IPS-15b (cell line): ENCODE data around the gene CENPS.
"Not testable (repeated sequence)": the region's sequence is repeated elsewhere in the genome, so short reads cannot be mapped to it uniquely, and the experiment has no call there.

ENCODE experiments used
- H3K27me3 ChIP-seq: one replicate; pipeline ENCODE4 v1.6.1; 2013; ENCODE audit warnings: low read length; ENCODE audit not compliant: control insufficient read depth, insufficient read depth
- H3K36me3 ChIP-seq: one replicate; pipeline ENCODE4 v1.6.1; 2013; ENCODE audit warnings: low read length; ENCODE audit not compliant: control insufficient read depth, insufficient read depth
- H3K4me1 ChIP-seq: one replicate; pipeline ENCODE4 v1.6.1; 2013; ENCODE audit warnings: mild to moderate bottlenecking, low read length; ENCODE audit not compliant: control insufficient read depth, insufficient read depth
- H3K4me3 ChIP-seq: one replicate; pipeline ENCODE4 v1.5.1; 2013; ENCODE audit warnings: low read depth, low read length
- H3K9ac ChIP-seq: one replicate; pipeline ENCODE4 v1.6.1; 2013; ENCODE audit warnings: low read depth, mild to moderate bottlenecking, low read length
- H3K9me3 ChIP-seq: one replicate; pipeline ENCODE4 v1.6.1; 2013; ENCODE audit warnings: mild to moderate bottlenecking, low read length; ENCODE audit not compliant: control insufficient read depth, insufficient read depth

The CENPS gene

GRCh38 chr1:10398734-10399443, 31.3 kb upstream of the CENPS start, which contains the start of gene PGD:
Gene PGD (plus strand): TSS chr1:10399064. CDS start chr1:10399118, 54 bp downstream.
- Histone ChIP-seq H3K4me3 (peak within 1 kb of the TSS; percentile 97), H3K9me3 (no peaks in the 10 kb centered on the region), H3K27me3 (no peaks in the 10 kb centered on the region), H3K4me1 (no peaks in the 10 kb centered on the region), H3K36me3 (peaks cover 10% of the 10 kb centered on the region), H3K9ac (peak within 1 kb of the TSS; percentile 89)

- Histone ChIP-seq H3K4me3 (peak overlapping the region; percentile 97), H3K36me3 (peaks cover 16% of the 10 kb centered on the region), H3K9ac (peak overlapping the region; percentile 85), H3K27me3 (no peaks in the 10 kb centered on the region), H3K9me3 (no peaks in the 10 kb centered on the region), H3K4me1 (no peaks in the 10 kb centered on the region)
These were observed 30.7 kb upstream of the CENPS start for GRCh38 chr1:10399444-10399941.

GRCh38 chr1:10400013-10400412, 30.2 kb upstream of the CENPS start:
- peak overlapping the region; percentile 97 for H3K4me3 ChIP-seq
- no peaks in the 10 kb centered on the region for H3K9me3 ChIP-seq
- H3K9ac ChIP-seq: peak overlapping the region; percentile 85
- peaks cover 19% of the 10 kb centered on the region for H3K36me3 ChIP-seq
- no peaks in the 10 kb centered on the region for H3K27me3 ChIP-seq
- H3K4me1 ChIP-seq: no peaks in the 10 kb centered on the region

GRCh38 chr1:10401281-10401680, 29.0 kb upstream of the CENPS start:
- H3K9me3 ChIP-seq: no peaks in the 10 kb centered on the region
- H3K36me3 ChIP-seq: peaks cover 21% of the 10 kb centered on the region
- no peak overlapping the region for H3K9ac ChIP-seq
- H3K4me1 ChIP-seq: no peaks in the 10 kb centered on the region
- H3K27me3 ChIP-seq: no peaks in the 10 kb centered on the region
- no peak overlapping the region for H3K4me3 ChIP-seq

GRCh38 chr1:10402729-10403274, 27.4 kb upstream of the CENPS start:
- H3K9ac ChIP-seq: no peak overlapping the region

GRCh38 chr1:10407201-10407600, 23.0 kb upstream of the CENPS start:
- no peaks in the 10 kb centered on the region for H3K4me1 ChIP-seq
- H3K9ac ChIP-seq: no peak overlapping the region
- H3K4me3 ChIP-seq: no peak overlapping the region
- no peaks in the 10 kb centered on the region for H3K27me3 ChIP-seq
- H3K36me3 ChIP-seq: peaks cover 67% of the 10 kb centered on the region
- no peaks in the 10 kb centered on the region for H3K9me3 ChIP-seq

More at GRCh38 chr1:10402729-10403274, 27.4 kb upstream of the CENPS start:
- Histone ChIP-seq H3K36me3 (peaks cover 35% of the 10 kb centered on the region), H3K4me3 (no peak overlapping the region), H3K4me1 (no peaks in the 10 kb centered on the region), H3K9me3 (no peaks in the 10 kb centered on the region), H3K27me3 (no peaks in the 10 kb centered on the region)

GRCh38 chr1:10415211-10415930, 14.9 kb upstream of the CENPS start:
- H3K27me3 ChIP-seq: no peaks in the 10 kb centered on the region
- H3K9me3 ChIP-seq: no peaks in the 10 kb centered on the region
- H3K4me3 ChIP-seq: no peak overlapping the region
- peaks cover 66% of the 10 kb centered on the region for H3K36me3 ChIP-seq
- H3K9ac ChIP-seq: no peak overlapping the region
- H3K4me1 ChIP-seq: no peaks in the 10 kb centered on the region

GRCh38 chr1:10415967-10416366, 14.3 kb upstream of the CENPS start:
- not testable (repeated sequence) for H3K9ac ChIP-seq, H3K4me3 ChIP-seq, H3K27me3 ChIP-seq, H3K9me3 ChIP-seq, H3K4me1 ChIP-seq
- H3K36me3 ChIP-seq: peaks cover 64% of the 10 kb centered on the region

- not testable (repeated sequence) for H3K9me3 ChIP-seq, H3K4me1 ChIP-seq
These were observed 11.5 kb upstream of the CENPS start for GRCh38 chr1:10418741-10419140.

GRCh38 chr1:10419351-10419750, 10.9 kb upstream of the CENPS start:
- no peaks in the 10 kb centered on the region for H3K4me1 ChIP-seq
- H3K27me3 ChIP-seq: no peaks in the 10 kb centered on the region
- no peaks in the 10 kb centered on the region for H3K9me3 ChIP-seq
- H3K36me3 ChIP-seq: peaks cover 39% of the 10 kb centered on the region
- H3K4me3 ChIP-seq: no peak overlapping the region
- H3K9ac ChIP-seq: no peak overlapping the region

More at GRCh38 chr1:10418741-10419140, 11.5 kb upstream of the CENPS start:
- not testable (repeated sequence) for H3K4me3 ChIP-seq, H3K9ac ChIP-seq, H3K27me3 ChIP-seq
- peaks cover 40% of the 10 kb centered on the region for H3K36me3 ChIP-seq

- Histone ChIP-seq H3K9me3 (no peaks in the 10 kb centered on the region), H3K4me3 (no peak overlapping the region), H3K4me1 (no peaks in the 10 kb centered on the region), H3K9ac (no peak overlapping the region), H3K27me3 (no peaks in the 10 kb centered on the region), H3K36me3 (peaks cover 32% of the 10 kb centered on the region)
These were observed 8.6 kb upstream of the CENPS start for GRCh38 chr1:10421637-10422036.
